H1 (cell line): ENCODE results near the gene FCHO1. TPM values are rescaled to one million over a fixed set of nuclear protein-coding genes. Genes with fewer than 3 reads are reported as not detected.
A peak's percentile ranks its signal among the peaks of the same experiment; 100 is the strongest.

Source experiments
- CBX5 ChIP-seq: fragments of 300-800, 300-1000 bp; sonication (generic); IDR thresholded peaks from 2 replicates; pipeline ENCODE4 v1.7.1; 2016; ENCODE audit warnings: antibody characterized with exemption, low read length, low read depth
- CHD7 ChIP-seq: fragments of 300-600 bp; sonication (generic); IDR thresholded peaks from 2 replicates; pipeline ENCODE4 v1.7.1; 2012; ENCODE audit warnings: low read length, moderate library complexity, mild to moderate bottlenecking, inconsistent platforms; ENCODE audit not compliant: insufficient replicate concordance
- MAX ChIP-seq: IDR thresholded peaks from 2 replicates; pipeline ENCODE4 v1.6.1; 2012; ENCODE audit warnings: inconsistent platforms
- NANOG ChIP-seq: IDR thresholded peaks from 2 replicates; pipeline ENCODE4 v1.6.1; 2011; ENCODE audit warnings: low read length, low read depth, mild to moderate bottlenecking, inconsistent platforms; ENCODE audit not compliant: insufficient read depth, poor library complexity, severe bottlenecking
- NRF1 ChIP-seq: IDR thresholded peaks from 2 replicates; pipeline ENCODE4 v1.6.1; 2011; ENCODE audit warnings: mild to moderate bottlenecking, low read depth, low read length, improper control_type of control experiment
- RBBP5 ChIP-seq: IDR thresholded peaks from 2 replicates; pipeline ENCODE4 v1.7.1; 2012; ENCODE audit warnings: low read depth, mild to moderate bottlenecking, inconsistent platforms, low read length, moderate library complexity, borderline replicate concordance
- polyA plus RNA-seq, 7 experiments: library from polyadenylated mRNA; depleted of rRNA in 3 of 7; stranded (reverse) in 5 of 7; unstranded in 2 of 7; fragments of >200 nt in 5 of 7; fragments of 200-250 nt in 2 of 7; gene quantifications; 1 replicate in 5 of 7; 2 replicates in 1 of 7; 4 replicates in 1 of 7; pipeline versions ENCODE4 v1.2.1 to v1.2.3, GENCODE V29; 2011 to 2013; ENCODE audit warnings: missing spikeins in 2 of 7, mixed read lengths in 2 of 7
- total RNA-seq: library from RNA; stranded (reverse); fragmentation: NEBNext Ultra II Directional; extraction: Animal tissue kit (Norgen Biotek cat#: 25700); gene quantifications from 2 replicates; pipeline ENCODE4 v1.2.1, GENCODE V29; 2021

FCHO1 gene
- total and polyA plus RNA-seq, 2 of the 8 experiments (the other 6 are each of a cell fraction or from before 2014, with no cell fraction given): 13.0 to 25.9 TPM

GRCh38 chr19:17747205-17748098, 3.8 kb upstream of the FCHO1 start (continued):
- no peak for TF ChIP-seq NANOG
- TF ChIP-seq MAX: peak; percentile 73
- TF ChIP-seq NRF1: no peak
- TF ChIP-seq CHD7: no peak
- no peak for TF ChIP-seq RBBP5
- no peak for TF ChIP-seq CBX5
